WTC11 (cell line): ENCODE results near the gene RP2. TPM values are rescaled to one million over a fixed set of nuclear protein-coding genes. Genes with fewer than 3 reads are reported as not detected.

Source experiments
- ATAC-seq: fragments of 200-7000 bp; cut with Tn5 transposase; 2 replicates; pipeline ENCODE4 v1.10.0; 2021; ENCODE audit warnings: mild to moderate bottlenecking, moderate library complexity
- CTCF ChIA-PET: fragments of 300-600 bp; sonication (Branson Sonifier 250); formaldehyde crosslinking; loops from one replicate; lab custom pipeline; 2021; ENCODE audit warnings: antibody characterized with exemption; lab: Charles Lee
- POLR2A ChIA-PET: fragments of 350-600 bp; sonication (Branson Sonifier 250); formaldehyde crosslinking; loops from one replicate; lab custom pipeline; 2021; ENCODE audit warnings: antibody characterized with exemption; lab: Charles Lee
- DNase-seq: peaks from one replicate; pipeline ENCODE4 v3.0.0; 2021; ENCODE audit warnings: low spot score
- H3K27ac Mint-ChIP-seq: 2 replicates; pipeline ENCODE4 v1.8.0; 2021; ENCODE audit warnings: mixed read lengths
- H3K27me3 Mint-ChIP-seq: 2 replicates; pipeline ENCODE4 v1.8.0; 2021; ENCODE audit warnings: low read depth, mild to moderate bottlenecking, moderate library complexity, mixed read lengths
- H3K36me3 Mint-ChIP-seq: 2 replicates; pipeline ENCODE4 v1.8.0; 2021; ENCODE audit warnings: mixed read lengths
- H3K4me1 Mint-ChIP-seq: 2 replicates; pipeline ENCODE4 v1.8.0; 2022; ENCODE audit warnings: mixed read lengths
- H3K4me3 Mint-ChIP-seq: 2 replicates; pipeline ENCODE4 v1.8.0; 2021; ENCODE audit warnings: mild to moderate bottlenecking, moderate library complexity, mixed read lengths
- H3K9me3 Mint-ChIP-seq: 2 replicates; pipeline ENCODE4 v1.8.0; 2021; ENCODE audit warnings: mixed read lengths
- AFF4 ChIP-seq: sonication (generic); formaldehyde crosslinking; IDR thresholded peaks from 2 replicates; pipeline ENCODE4 v1.8.1; 2023; ENCODE audit warnings: mild to moderate bottlenecking, missing genetic modification reagents, borderline replicate concordance
- ATF1 ChIP-seq: sonication (generic); formaldehyde crosslinking; IDR thresholded peaks from 2 replicates; pipeline ENCODE4 v1.8.1; 2023; ENCODE audit warnings: mild to moderate bottlenecking, moderate library complexity, missing genetic modification reagents
- ATF6 ChIP-seq: sonication (generic); formaldehyde crosslinking; IDR thresholded peaks from 2 replicates; pipeline ENCODE4 v1.8.1; 2023; ENCODE audit warnings: mild to moderate bottlenecking, missing genetic modification reagents
- CDX4 ChIP-seq: fragments of 250-450 bp; sonication (Bioruptor Pico); IDR thresholded peaks from 2 replicates; pipeline ENCODE4 v1.9.0; 2021; ENCODE audit warnings: moderate library complexity, mild to moderate bottlenecking, inconsistent platforms, borderline replicate concordance
- CTCF ChIP-seq: fragments of 200-600 bp; IDR thresholded peaks from 2 replicates; pipeline ENCODE4 v1.8.0; 2022; ENCODE audit warnings: antibody characterized with exemption
- EMX1 ChIP-seq: fragments of 250-450 bp; sonication (Bioruptor Pico); IDR thresholded peaks from 2 replicates; pipeline ENCODE4 v1.8.0; 2021; ENCODE audit warnings: mild to moderate bottlenecking
- FOXJ3 ChIP-seq: sonication (generic); formaldehyde crosslinking; IDR thresholded peaks from 2 replicates; pipeline ENCODE4 v1.9.0; 2021; ENCODE audit warnings: missing genetic modification reagents, mild to moderate bottlenecking, borderline replicate concordance
- GABPB1 ChIP-seq: sonication (generic); formaldehyde crosslinking; IDR thresholded peaks from 2 replicates; pipeline ENCODE4 v1.8.1; 2023; ENCODE audit warnings: mild to moderate bottlenecking, missing genetic modification reagents
- HMGA2 ChIP-seq: fragments of 250-450 bp; sonication (Bioruptor Pico); IDR thresholded peaks from 2 replicates; pipeline ENCODE4 v1.4.0; 2021; ENCODE audit warnings: mild to moderate bottlenecking, moderate library complexity
- HMGXB4 ChIP-seq: sonication (generic); formaldehyde crosslinking; IDR thresholded peaks from 2 replicates; pipeline ENCODE4 v1.8.1; 2023; ENCODE audit warnings: mild to moderate bottlenecking, moderate library complexity, missing genetic modification reagents
- IRF1 ChIP-seq: sonication (generic); formaldehyde crosslinking; IDR thresholded peaks from 2 replicates; pipeline ENCODE4 v1.8.0; 2023; ENCODE audit warnings: missing genetic modification reagents
- IRF2 ChIP-seq: sonication (generic); formaldehyde crosslinking; IDR thresholded peaks from 2 replicates; pipeline ENCODE4 v1.8.0; 2022; ENCODE audit warnings: low read depth, missing genetic modification reagents, borderline replicate concordance
- MXD4 ChIP-seq: fragments of 250-450 bp; sonication (Bioruptor Pico); IDR thresholded peaks from 2 replicates; pipeline ENCODE4 v1.8.0; 2021; ENCODE audit warnings: mild to moderate bottlenecking, moderate library complexity, borderline replicate concordance
- MYBL2 ChIP-seq: sonication (generic); formaldehyde crosslinking; IDR thresholded peaks from 2 replicates; pipeline ENCODE4 v1.8.1; 2023; ENCODE audit warnings: mild to moderate bottlenecking, moderate library complexity, missing genetic modification reagents
- SOX15 ChIP-seq: fragments of 250-450 bp; sonication (Bioruptor Pico); IDR thresholded peaks from 2 replicates; pipeline ENCODE4 v1.9.0; 2021; ENCODE audit warnings: mild to moderate bottlenecking
- ZNF281 ChIP-seq: sonication (generic); formaldehyde crosslinking; IDR thresholded peaks from 2 replicates; pipeline ENCODE4 v1.8.0; 2023; ENCODE audit warnings: mild to moderate bottlenecking, missing genetic modification reagents
- ZNF396 ChIP-seq: fragments of 250-450 bp; sonication (Bioruptor Pico); IDR thresholded peaks from 2 replicates; pipeline ENCODE4 v1.8.0; 2021; ENCODE audit warnings: mild to moderate bottlenecking, moderate library complexity, borderline replicate concordance
- ZNF423 ChIP-seq: fragments of 250-450 bp; sonication (Bioruptor Pico); IDR thresholded peaks from 2 replicates; pipeline ENCODE4 v2.1.2; 2022; ENCODE audit warnings: mild to moderate bottlenecking, moderate library complexity
- ZNF532 ChIP-seq: fragments of 250-450 bp; sonication (Bioruptor Pico); IDR thresholded peaks from 2 replicates; pipeline ENCODE4 v1.9.0; 2021; ENCODE audit warnings: mild to moderate bottlenecking, borderline replicate concordance
- total RNA-seq: library from RNA; stranded (reverse); gene quantifications from 3 replicates; pipeline ENCODE4 v1.2.3, GENCODE V29; 2021

The RP2 gene
- total RNA-seq, 1 experiment from 2014 or later = 6.9 TPM

- H3K4me1 Mint-ChIP-seq = peaks cover 8% of the 10 kb centered on the region
- CTCF ChIA-PET = no interaction called here
- DNase-seq (no peak), ATAC-seq (no peak)
- POLR2A ChIA-PET = no interaction called here
- TF ChIP-seq ATF1 (CRISPR knock-in tag) = no peak
- TF ChIP-seq MXD4 = no peak
- no peak for TF ChIP-seq GABPB1 (CRISPR knock-in tag)
- TF ChIP-seq CTCF = no peak
- no peak for TF ChIP-seq HMGXB4
- no peak for TF ChIP-seq SOX15 (CRISPR knock-in tag)
- TF ChIP-seq FOXJ3 (CRISPR knock-in tag) = no peak
- TF ChIP-seq ATF6 = no peak
- TF ChIP-seq ZNF423 (CRISPR knock-in tag) = no peak
- TF ChIP-seq CDX4 = no peak
- TF ChIP-seq MYBL2 = no peak
- no peak for TF ChIP-seq ZNF281 (CRISPR knock-in tag)
- TF ChIP-seq EMX1 = no peak
- no peaks in the 10 kb centered on the region for H3K27me3 Mint-ChIP-seq
- H3K36me3 Mint-ChIP-seq = no peaks in the 10 kb centered on the region
- H3K9me3 Mint-ChIP-seq = no peaks in the 10 kb centered on the region
- H3K27ac Mint-ChIP-seq = no peak overlapping the region
- H3K4me3 Mint-ChIP-seq = no peak overlapping the region
These were observed 21.9 kb upstream of the RP2 start for GRCh38 chrX:46814966-46815365.

GRCh38 chrX:46819136-46819535, 17.7 kb upstream of the RP2 start:
- Mint-ChIP-seq H3K27ac (no peak overlapping the region), H3K4me3 (no peak overlapping the region), H3K36me3 (no peaks in the 10 kb centered on the region), H3K27me3 (no peaks in the 10 kb centered on the region), H3K9me3 (no peaks in the 10 kb centered on the region), H3K4me1 (no peaks in the 10 kb centered on the region)
- CTCF ChIA-PET = no interaction called here
- DNase-seq (no peak), ATAC-seq (no peak; the same call in 1 of the 2 replicates)
- POLR2A ChIA-PET = no interaction called here
- TF ChIP-seq ZNF532 (CRISPR knock-in tag) (no peak), ZNF396 (CRISPR knock-in tag) (no peak), IRF1 (CRISPR knock-in tag) (no peak), AFF4 (CRISPR knock-in tag) (no peak), IRF2 (no peak), HMGA2 (CRISPR knock-in tag) (no peak)
